ENCODE measurements around the gene KLHL15. TPM values are rescaled to one million over a fixed set of nuclear protein-coding genes. Genes with fewer than 3 reads are reported as not detected.

Gene KLHL15
- total and polyA plus RNA-seq, 2 of the 13 experiments (the other 11 are each of a cell fraction or from before 2014, with no cell fraction given), result 2.8 to 5.5 TPM

DNA sequence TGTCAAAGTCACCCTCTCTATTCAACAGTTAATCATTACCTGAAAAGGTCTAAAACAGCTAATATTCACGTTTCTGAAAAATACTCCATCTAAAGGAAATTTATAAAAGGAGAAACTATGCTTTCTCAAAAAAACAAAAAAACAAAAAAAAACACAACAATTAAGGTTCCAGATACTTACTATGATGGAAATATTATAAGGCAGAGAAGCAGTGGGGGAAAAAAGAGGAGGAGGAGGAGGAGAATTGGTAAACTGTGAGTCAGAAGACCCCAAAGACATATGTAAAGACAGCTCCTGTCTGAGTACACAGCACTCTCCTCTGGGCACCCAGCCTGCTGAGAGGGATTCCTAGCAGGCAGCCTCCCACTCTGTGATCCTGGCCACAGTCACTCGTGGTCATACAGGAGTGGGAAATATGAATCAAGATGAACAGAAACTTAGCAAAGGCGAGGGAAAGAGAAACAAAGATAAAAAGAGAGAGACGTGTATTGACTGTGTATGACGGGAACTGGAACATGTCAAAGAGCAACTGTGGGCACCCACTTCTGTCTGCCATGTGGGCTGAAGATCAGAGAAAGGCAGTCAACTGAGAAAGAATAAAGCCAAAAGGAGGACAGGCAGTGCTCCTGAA lies 12.5 kb downstream of the KLHL15 start (continued):
- no peak for TF ChIP-seq RBFOX2 (IDR thresholded peaks at IDR 0.05; ENCODE audit: low read depth, low read length)
- no peak for TF ChIP-seq ZNF839 (CRISPR knock-in tag; IDR thresholded peaks at IDR 0.05; ENCODE audit: borderline replicate concordance)
- no peak for TF ChIP-seq GTF2F1 (IDR thresholded peaks at IDR 0.05; ENCODE audit: low read length)

DNA sequence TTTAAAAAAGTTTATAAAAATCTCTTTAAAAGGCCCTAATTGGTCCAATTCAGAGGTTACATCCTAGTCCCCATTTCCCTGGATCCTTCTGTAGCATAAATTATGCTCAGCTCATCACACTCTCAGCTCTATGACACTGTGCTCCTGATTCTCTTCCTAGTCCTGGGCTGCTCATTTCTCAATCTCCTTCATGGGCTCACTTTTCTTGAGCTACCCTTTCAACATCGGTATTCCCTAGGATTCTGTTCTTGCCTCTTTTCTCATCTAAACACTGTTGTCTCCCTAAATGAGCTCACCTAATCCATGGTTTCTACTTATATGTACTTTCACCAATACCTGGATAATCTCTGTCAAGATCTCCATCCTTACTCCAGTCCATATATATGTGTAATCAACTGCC lies 14.7 kb downstream of the KLHL15 start:
- Histone ChIP-seq H2AFZ (ENCODE audit: low read length) (no peak overlapping the region), H3K4me1 (ENCODE audit: insufficient read depth, low read length) (peaks cover 16% of the 10 kb centered on the region), H3K4me3 (replicated peaks in 1 of 3; ENCODE audit: insufficient read depth in 1 of 3, low read depth in 2 of 3, low read length in 3 of 3) (no peak overlapping the region), H4K20me1 (ENCODE audit: insufficient read depth, low read length) (no peaks in the 10 kb centered on the region), H3K79me2 (ENCODE audit: insufficient read depth, low read length) (peaks cover 26% of the 10 kb centered on the region), H3K9me3 (ENCODE audit: low read length) (no peaks in the 10 kb centered on the region), H3K27ac (ENCODE audit: extremely low read length, insufficient read depth, low read length) (no peak overlapping the region), H3K36me3 (replicated peaks in 1 of 2; ENCODE audit: control insufficient read depth in 1 of 2, insufficient read depth in 2 of 2, low read length in 2 of 2) (0 out of 5 replicates have a peak, but pooled peaks cover 0 to 3% of the 10 kb centered on the region in 2 experiments), H3K27me3 (ENCODE audit: control insufficient read depth in 1 of 2, insufficient read depth in 2 of 2, low read length in 2 of 2) (no peaks in the 10 kb centered on the region), H3K4me2 (ENCODE audit: low read depth, low read length) (no peak overlapping the region), H3K9ac (ENCODE audit: insufficient read depth, low read depth, low read length) (no peak overlapping the region)
- intact Hi-C loops (cut with micrococcal nuclease; ENCODE audit: unreplicated experiment) (no loop called here), in situ Hi-C loops (cut with HindIII; ENCODE audit: extremely low pct_ligation_motif_present, low pct_unique_long_range_greater_than_20kb) (no loop called here)
- TF ChIP-seq CEBPG (CRISPR knock-in tag; IDR thresholded peaks at IDR 0.05) (no peak), DR1 (CRISPR knock-in tag; IDR thresholded peaks at IDR 0.05) (no peak), PHF20 (CRISPR knock-in tag; IDR thresholded peaks at IDR 0.05) (no peak), SATB2 (CRISPR knock-in tag; IDR thresholded peaks at IDR 0.05) (no peak), ZNF672 (CRISPR knock-in tag; IDR thresholded peaks at IDR 0.05) (no peak), HMGA1 (CRISPR knock-in tag; conservative IDR thresholded peaks at IDR 0.05) (no peak), AGO1 (IDR thresholded peaks at IDR 0.05; ENCODE audit: low read depth, low read length, poor library complexity, severe bottlenecking) (no peak)
- TF ChIP-seq, protein P1, sequence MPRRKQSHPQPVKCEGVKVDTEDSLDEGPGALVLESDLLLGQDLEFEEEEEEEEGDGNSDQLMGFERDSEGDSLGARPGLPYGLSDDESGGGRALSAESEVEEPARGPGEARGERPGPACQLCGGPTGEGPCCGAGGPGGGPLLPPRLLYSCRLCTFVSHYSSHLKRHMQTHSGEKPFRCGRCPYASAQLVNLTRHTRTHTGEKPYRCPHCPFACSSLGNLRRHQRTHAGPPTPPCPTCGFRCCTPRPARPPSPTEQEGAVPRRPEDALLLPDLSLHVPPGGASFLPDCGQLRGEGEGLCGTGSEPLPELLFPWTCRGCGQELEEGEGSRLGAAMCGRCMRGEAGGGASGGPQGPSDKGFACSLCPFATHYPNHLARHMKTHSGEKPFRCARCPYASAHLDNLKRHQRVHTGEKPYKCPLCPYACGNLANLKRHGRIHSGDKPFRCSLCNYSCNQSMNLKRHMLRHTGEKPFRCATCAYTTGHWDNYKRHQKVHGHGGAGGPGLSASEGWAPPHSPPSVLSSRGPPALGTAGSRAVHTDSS (CRISPR knock-in tag; conservative IDR thresholded peaks at IDR 0.05), result no peak
- TF ChIP-seq, protein P2, sequence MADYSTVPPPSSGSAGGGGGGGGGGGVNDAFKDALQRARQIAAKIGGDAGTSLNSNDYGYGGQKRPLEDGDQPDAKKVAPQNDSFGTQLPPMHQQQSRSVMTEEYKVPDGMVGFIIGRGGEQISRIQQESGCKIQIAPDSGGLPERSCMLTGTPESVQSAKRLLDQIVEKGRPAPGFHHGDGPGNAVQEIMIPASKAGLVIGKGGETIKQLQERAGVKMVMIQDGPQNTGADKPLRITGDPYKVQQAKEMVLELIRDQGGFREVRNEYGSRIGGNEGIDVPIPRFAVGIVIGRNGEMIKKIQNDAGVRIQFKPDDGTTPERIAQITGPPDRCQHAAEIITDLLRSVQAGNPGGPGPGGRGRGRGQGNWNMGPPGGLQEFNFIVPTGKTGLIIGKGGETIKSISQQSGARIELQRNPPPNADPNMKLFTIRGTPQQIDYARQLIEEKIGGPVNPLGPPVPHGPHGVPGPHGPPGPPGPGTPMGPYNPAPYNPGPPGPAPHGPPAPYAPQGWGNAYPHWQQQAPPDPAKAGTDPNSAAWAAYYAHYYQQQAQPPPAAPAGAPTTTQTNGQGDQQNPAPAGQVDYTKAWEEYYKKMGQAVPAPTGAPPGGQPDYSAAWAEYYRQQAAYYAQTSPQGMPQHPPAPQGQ (CRISPR knock-in tag; IDR thresholded peaks at IDR 0.05; ENCODE audit: borderline replicate concordance), result no peak
- TF ChIP-seq, protein P3, sequence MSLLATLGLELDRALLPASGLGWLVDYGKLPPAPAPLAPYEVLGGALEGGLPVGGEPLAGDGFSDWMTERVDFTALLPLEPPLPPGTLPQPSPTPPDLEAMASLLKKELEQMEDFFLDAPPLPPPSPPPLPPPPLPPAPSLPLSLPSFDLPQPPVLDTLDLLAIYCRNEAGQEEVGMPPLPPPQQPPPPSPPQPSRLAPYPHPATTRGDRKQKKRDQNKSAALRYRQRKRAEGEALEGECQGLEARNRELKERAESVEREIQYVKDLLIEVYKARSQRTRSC (CRISPR knock-in tag; IDR thresholded peaks at IDR 0.05; ENCODE audit: low read depth), result no peak
- DNase-seq (ENCODE audit: low spot score) (no peak), FAIRE-seq (no peak), ATAC-seq (no peak)
- 92% methylated on average over 1 of the region's 1 CpG for WGBS (ENCODE audit: low lambda C conversion rate)
- ChIA-PET CTCF (ENCODE audit: low intra/inter-chr PET ratio, low total read pairs) (no interaction called here), POLR2A (no interaction called here)
- BruUV-seq (replicated peaks), result no TSS peak

Measured in HepG2 (cell line).